ENCODE results near the gene LMF1. TPM values are rescaled to one million over a fixed set of nuclear protein-coding genes. Genes with fewer than 3 reads are reported as not detected.

Gene LMF1
- total and polyA plus RNA-seq, 2 of the 8 experiments (the other 6 are each of a cell fraction or from before 2014, with no cell fraction given), result 3.5 to 9.1 TPM

DNA sequence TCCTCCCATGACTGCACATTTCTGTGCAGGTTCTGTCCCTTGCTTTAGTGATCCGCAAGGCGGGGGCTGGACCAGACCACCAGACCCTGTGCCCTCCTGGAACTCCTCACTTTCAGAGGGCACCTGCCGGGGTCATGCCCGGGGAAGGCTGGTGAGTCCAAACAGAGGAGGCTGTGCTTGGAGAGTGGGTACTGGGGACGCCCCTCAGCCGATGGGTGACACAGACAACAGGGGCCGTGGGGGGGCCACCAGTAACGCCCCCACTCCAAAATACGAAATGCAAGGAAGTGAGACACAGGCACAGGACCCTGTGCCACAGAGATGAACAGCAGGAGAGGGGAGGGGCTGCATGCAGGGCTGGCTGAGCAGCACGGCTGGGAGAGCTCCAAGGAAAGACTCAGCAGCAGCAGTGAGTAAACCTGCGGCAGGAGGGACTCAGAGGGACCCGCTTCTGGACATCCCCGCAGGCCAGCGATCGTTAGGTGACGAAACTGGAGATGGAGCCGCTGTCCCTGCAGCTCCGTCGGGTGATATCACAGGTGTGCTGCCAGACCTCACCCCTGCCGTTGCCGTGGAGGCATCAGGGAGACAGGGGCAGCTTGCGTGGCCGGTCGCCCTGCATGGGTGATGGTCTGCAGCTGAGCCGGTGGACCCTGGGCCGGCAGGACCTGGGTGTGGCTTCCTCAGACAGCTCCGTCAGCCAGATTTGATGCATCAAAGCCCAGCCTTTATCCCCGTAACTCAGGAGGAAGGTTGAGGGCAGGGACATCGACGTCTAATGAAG lies 99.0 kb downstream of the LMF1 start (continued):
- no peak for TF ChIP-seq SIN3A (conservative IDR thresholded peaks at IDR 0.05 in 1 of 2, IDR thresholded peaks at IDR 0.05 in 1 of 2; ENCODE audit: low read depth in 1 of 2, low read length in 2 of 2)

All from H1 (cell line).